HG02938 (cell line): ENCODE measurements around the gene MAPK11.

Source experiments
- ATAC-seq: cut with Tn5 transposase; IDR thresholded peaks from one replicate; pipeline ENCODE4 v1.9.1; 2021; ENCODE audit warnings: mild to moderate bottlenecking, moderate library complexity; ENCODE audit not compliant: unreplicated experiment

The MAPK11 gene

DNA sequence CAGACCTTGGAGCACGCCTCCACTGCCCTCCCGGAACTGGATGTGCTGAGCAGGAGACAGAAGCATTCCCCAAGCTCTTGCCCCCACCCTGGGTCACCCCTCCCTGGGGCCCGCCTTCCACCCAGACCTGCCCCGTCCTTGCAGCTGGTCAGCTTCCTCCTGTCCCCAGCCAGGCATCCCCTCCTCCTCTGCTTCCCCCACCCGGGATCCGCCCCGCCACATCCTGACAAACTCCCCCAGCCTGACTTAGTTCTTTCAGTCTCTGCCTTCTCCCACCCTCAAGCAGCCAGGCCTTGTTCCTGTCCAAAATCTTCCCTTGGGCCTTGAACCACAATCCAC, 38.4 kb upstream of the MAPK11 start:
- no peak for ATAC-seq

DNA sequence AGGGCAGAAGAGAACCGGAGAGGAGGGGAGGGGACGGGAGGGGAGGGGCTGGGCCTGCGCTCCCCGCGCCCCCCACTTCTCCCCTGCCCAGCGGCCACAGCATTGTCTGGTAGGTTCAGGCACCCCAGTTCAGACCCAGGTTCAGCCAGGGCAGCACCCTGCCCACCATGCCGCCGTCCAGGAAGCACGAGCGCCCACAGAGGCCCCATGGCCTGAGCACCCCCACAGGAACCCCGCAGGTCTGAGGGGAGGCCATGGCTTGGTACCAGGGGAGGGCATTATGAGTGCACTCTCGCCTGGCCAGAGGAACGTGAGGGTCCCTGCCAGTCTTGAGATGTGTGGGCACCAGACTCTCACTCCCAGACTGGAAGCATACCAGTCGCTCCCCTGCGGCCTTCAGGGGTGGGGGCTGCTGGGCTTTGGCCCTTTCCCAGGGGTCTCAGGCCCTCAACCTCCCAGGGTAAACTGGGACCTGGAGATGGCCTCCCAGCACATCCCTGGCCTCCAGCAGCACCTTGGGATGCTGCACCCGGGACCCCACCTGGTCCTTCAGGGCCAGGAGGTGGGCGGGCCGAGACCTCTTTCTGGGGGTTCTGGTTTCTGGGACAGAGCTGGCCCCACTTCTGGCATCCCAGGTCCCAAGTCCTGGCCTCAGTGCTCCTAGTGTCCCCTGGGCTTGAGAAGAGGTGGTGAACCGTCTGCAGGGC, 37.9 kb upstream of the MAPK11 start:
- ATAC-seq, result no peak

DNA sequence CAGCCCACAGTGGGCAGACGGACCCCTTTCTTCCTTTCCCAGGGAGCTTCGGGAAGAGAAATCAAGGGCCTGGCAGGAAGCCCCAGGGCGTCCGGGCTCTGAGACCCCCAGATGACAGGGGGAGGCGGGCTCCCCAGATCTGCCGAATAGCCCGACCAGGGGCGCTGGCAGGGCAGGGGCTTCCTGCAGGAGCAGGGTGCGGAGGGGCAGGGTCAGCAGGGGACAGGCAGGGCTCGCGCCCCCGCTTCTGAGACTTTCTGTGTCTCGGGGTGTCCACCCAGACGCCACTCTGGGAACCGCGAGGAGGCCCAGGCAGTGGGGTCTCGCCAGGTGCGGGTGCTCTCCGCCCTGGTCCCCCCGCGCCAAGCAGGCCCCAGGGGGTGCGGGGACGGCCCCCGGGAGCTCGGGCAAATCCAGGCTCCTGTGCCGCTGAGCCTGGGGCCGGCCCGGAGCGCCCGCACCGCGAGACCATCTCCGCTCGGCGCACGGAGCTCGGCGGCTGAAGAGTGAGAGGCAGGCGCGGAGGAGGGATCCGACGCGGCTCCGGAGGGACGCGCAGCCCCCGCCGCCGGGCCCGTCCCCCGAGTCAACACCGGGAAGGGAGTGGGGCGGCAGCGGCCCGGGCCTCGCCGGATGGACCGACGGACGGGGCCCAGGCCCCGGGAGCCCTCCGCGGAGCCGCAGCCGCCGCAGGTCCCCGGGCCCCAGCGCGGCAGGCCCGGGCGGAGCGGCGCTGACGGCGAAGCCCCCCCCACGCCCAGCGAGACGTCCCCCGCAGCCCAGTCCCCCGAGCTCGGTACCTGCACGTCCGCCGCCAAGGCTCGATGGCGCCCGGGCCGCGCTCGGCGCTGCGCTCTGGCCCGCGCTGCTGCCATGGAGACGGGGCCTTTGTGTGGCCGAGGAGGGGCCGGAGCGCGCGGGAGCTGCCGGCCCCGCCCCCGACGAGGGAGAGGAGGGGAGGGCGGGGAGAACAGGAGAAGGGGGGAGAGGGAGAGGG, 36.9 kb upstream of the MAPK11 start, which contains the start of gene PLXNB2:
PLXNB2 (minus strand) TSS at position 894 of the 997 bp plus-strand sequence. CDS start 17,062 bp downstream, outside the sequence.
- no peak for ATAC-seq

DNA sequence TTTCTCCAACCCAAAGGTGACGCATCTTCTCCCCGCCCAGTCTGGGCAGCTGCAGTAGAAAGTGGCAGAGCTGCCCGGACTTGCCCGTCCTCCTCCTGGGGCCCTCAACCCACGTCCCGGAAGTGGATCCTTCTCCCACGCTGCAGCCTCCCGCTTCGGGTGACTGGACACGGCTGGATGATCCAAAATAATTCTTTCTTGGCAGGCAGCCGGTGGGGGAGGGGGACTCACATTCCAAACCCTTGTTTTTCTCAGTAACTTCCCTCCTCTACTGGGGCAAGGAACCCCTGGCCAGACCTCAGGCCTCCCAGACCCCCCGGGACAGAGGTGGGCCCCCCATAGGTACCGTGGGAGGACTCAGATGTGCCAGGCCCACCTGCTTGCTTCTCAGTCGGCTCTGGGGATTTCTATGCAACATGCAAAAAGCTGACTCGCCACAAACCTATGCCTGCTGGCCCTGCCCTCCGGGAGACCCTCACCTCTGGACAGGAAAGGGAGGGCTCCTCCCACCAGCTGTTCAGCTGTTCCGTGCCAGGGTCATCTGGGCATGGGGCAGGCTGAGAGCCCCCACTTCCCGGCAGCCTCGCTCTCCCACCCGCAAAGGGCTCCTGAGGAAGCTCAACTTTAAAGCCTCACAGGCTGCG, 35.9 kb upstream of the MAPK11 start:
- no peak for ATAC-seq

DNA sequence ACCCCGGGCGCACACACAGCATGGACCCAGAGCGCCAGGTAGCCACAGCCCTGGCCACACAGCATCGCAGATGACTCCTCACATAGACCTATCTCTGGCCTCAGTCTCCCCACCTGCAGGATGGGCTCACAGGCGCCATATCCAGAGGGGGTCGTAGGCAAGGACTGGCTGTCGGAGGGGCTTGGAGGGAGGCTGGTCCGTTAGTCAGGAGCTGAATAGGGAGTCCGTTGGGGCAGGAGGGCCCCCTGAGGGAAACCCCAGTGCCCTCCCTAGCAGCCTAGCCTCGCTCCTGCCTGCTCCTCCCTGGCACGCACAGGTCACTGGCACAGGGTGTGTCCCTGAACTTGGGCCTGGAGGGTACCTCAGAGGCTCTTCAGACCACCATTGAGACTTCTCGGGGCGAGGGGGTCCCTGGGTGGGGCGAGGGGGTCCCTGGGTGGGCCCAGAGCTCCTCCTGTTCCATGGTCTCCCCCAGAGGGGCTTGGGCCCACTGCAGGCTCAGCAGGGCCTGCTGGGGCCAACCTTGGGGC, 35.3 kb upstream of the MAPK11 start:
- ATAC-seq, result no peak

DNA sequence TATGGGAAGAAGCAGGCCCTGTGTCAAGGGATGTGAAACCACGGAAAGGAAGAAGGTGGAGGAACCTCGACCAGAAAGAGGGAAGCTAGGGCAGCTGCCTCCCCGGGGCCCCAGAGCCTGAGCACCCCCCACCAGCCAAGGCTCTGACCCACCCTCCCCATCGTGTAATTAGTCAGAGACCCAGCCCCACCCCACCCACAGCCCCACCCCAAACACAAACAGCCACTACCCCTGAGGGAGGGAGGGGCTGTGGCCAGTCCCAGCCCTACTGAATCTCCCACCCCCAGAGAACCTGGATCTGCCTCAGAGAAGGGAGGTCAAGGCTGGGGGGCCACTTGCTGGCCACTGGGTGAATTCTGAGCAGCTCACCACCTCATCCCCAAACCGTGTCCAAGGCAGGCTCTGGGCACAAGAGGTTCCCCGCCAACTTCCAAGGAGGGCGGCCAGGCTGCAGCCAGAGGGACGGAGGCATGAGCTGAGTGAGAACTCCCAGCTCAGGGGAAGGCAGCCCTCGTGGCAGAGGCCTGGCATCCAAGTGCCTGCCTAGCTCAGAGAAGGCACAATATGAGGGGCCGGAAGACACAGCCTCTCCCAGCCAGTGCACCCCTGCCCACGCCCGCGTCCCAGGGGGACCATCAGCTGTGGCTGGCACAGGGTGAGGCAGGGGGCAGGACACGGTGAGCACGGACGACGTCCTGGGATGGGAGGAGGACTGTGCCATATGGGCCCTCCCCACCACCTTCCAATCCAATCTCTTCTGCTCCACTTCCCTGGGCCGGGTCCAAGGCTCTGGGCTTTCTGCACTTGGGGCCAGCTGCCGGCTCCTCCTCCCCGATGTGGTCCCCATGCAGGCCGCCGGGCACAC, 34.6 kb upstream of the MAPK11 start:
- no peak for ATAC-seq

DNA sequence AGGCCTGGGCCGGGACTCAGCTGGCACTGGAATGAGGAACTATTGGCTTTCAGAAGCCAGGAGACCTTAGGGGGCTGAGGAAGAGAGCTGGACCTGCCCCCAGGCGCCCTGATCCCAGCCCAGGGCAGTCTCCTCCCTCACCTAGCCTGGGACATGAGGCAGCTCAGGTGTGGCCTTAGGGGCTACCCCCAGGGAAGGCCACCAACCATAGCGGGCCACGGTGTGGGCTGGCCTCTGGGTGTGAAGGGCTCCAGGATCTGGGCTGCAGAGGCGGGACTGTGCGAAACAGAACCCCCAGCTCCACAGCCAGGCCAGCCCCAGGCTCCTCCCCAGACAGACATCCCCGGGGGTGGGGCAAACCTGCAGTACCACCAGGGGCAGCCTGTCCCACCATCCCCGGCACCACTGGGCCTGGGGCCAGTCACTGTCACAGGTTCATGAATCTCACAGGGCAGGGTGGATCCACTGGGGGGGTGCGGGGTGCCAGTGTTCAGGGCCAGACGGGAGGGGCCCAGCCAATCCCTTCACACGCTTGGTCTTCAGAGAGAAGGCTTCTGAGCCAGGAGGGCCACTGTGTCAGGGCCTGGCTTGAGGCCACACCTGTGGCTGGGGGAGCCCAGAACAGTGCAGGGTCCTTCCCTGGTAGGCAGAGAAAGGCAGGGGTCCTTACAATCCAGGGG, 33.8 kb upstream of the MAPK11 start:
- ATAC-seq, result no peak

DNA sequence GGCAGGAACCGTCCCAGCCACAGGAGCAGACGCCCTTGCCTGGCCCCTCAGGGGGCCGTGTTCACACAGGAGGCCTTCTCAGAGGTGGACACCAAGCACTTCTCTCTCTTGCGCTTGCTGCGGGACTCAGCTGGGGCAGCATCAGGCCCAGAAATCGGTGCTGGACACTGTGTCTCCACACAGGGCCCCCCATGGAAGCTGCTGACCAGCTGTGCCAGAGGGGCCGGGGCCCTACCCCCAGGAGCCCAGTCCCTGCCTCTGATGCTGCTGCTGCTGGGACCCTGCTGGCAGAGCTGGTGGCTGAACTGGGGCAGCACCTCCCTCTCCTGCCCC, 33.3 kb upstream of the MAPK11 start:
- no peak for ATAC-seq

DNA sequence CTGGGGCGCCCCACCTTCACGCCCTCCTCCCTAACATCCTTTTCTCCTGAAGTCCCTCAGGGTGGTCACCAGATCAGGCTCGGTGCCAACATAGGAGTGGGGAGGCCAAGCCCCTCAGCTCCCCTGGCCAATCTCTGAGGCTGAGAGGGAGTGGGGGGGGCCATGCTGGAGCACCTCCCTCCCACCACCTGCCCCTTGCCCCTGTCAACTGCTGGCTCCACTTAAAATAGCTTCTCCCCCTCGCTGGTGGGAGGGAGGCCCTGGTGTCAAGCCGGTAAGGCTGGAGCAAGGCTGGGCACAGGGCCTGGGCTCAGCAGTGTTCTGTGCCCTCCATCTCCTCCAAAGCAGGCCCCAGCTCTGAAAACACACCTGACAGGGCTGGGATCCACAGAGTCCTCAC, 32.4 kb upstream of the MAPK11 start:
- no peak for ATAC-seq

DNA sequence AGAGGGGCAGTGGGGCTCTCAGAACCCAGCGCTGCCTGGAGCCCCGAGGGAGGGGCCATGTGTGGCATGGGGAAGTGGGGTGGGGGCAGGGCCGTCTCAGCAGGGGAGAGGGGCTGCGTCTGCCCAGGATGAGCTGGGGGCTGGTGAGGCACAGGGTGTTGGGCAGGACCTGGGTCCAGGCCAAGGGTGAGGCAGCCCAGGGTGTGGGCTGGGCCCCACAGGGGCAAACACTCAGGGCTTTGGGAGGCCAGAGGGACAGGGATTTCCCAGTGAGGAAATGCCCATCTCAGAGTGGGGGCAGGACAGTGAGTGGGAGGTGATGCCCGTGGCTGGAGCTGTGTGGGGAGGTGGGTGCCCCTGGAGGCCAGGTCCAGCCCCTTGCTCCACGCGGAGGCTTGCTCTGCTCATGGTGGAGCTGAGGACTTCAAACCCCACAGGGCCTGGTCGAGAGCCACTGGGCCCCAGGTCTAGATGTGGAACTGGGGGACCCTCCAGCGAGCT, 31.9 kb upstream of the MAPK11 start:
- no peak for ATAC-seq

DNA sequence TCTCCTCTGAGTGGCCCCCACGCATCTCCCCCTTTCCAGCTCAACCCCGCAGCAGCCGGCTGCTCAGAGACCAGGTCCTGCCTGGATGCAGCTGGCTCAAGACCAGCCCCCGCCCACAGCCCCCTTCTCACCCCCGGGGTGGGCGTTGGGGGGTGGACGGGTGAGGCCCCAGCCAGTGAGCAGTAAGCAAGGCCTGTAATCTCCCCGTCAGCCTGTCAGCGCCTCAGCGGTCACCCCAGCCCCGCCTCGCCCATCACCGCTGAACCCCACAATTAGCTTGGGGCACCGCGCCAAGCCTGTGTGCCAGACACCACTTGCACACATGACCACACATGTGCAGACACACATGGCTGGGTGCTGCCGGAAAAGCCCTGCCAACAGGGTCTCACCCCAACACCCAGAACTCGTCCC, 31.4 kb upstream of the MAPK11 start:
- ATAC-seq, result no peak

DNA sequence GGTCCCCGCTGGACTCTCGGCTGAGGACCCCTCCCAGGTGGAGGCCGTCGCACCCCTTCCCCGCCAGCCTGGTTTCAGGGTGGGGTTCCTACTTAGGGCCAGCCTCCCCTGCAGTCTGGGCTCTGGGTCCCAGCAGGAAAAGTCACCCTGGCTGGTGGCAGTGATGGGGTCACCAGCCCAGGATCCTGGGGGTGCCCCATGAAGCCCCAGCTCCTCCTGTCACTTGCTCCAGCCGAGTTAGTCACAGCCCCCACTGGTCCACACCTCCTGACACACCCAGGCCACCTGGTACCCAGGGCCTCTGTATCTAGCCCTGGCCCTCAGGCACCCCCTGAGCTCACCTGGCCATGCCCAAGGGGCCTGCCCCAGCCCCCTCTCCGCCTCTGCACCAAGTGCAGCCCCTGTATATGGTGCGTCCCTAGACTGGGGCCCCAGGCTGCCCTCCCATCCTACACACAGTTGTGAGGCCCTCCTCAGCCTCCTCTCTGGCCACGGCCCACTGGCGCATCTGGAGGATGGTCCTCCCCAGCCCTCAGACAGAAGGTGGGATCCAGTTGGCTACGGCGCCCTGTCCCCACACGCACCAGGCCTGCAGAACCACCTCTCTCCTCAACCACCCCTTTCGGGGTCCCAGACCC, 30.6 kb upstream of the MAPK11 start:
- no peak for ATAC-seq

DNA sequence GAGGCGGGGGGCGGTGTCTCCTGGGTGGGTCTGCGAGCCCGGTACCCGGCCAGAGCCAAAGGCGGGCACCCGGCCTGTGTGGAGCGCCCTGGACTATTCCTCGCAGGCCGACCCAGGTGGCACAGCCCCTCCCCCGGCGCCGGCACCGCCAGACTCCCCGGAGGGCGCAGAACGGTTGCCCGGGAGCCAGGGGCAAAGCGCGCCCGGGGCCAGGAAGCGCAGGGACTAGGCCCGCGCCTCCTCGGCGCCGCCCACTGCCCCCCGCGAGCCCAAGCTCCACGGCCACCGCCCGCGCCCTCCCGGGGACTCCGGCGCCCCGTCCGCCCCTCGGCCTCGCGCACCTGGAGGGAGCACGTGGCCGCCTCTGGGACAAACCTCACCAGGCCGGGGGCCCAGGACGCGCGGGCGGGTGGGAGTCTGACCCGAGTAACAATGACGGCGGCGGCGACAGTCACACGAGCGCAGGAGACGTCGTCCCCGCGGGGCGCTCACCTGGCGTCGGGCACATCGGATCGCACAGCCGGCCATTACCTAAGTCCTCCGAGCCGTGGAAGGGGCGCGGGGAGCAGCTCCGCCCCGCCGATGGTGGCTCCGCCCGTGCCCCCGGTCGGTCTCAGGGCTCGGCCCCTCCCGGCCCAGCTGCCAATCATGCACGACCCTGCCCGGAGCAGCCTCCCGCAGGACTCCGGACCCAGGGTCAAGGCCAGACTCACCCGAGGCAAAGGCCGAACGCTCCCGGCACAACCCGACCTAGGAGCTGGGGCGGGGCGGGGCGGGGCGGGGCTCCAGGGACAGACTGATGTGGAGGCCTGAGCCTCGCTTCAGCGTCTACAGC, 29.8 kb upstream of the MAPK11 start:
- ATAC-seq, result no peak

DNA sequence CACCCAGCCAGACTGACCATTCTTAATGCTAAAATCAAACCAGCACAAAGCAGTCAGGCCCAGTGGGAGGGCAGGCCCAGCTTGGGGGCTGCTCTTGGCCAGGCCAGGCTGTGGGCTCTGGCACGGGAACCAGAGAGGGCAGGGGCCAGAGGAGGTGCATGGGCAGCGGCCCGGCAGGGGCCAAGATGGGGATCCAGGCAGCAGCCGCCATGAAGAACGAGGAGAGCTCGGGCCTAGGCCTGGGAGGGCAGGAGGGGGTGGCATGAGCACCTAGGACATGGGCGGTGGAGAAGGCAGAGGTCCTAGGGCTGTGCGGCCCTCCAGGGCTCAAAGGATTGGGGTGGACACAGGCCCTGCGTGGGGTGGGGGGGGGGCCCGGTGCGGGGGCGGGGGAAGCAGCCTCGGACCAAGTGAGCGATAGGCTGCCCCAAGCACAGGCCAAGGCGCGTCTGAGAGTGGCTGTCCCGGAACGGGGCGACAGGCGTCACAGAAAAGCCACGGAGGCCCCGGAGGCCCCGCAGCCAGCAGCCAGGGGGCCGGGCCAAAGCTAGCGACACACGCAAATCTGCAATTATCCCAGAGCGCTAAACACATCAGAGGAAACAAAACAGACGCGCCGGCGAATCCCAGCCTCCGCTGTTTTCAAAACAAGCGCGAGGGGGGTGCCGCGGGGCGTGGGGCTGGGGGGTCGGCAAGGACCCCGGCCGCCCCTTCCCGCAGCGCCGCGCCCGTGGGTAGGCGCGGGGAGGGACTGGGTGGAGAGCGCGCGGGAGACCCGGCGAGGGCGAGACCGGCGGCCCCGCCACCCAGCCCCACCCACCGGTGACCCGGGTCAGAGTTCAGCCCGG, 29.0 kb upstream of the MAPK11 start:
- no peak for ATAC-seq

DNA sequence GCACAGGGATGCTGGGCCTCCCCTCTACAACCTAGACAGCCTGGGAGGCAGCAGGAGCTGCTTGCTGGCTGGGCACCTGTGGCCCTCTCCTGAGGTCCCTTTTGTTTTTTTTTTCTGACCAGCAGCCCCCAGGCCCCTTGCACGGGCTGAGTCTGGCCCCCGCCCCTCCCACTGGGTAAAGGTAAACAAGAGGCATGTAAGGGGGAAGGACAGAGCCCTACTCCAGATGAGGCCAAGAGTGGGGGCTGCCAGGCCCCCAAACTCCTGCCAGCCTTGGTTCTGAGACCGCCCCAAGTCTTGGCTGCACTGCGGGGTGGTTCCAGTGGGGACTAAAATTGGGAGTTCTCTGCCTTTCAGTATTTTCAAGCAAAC, 28.1 kb upstream of the MAPK11 start:
- no peak for ATAC-seq

DNA sequence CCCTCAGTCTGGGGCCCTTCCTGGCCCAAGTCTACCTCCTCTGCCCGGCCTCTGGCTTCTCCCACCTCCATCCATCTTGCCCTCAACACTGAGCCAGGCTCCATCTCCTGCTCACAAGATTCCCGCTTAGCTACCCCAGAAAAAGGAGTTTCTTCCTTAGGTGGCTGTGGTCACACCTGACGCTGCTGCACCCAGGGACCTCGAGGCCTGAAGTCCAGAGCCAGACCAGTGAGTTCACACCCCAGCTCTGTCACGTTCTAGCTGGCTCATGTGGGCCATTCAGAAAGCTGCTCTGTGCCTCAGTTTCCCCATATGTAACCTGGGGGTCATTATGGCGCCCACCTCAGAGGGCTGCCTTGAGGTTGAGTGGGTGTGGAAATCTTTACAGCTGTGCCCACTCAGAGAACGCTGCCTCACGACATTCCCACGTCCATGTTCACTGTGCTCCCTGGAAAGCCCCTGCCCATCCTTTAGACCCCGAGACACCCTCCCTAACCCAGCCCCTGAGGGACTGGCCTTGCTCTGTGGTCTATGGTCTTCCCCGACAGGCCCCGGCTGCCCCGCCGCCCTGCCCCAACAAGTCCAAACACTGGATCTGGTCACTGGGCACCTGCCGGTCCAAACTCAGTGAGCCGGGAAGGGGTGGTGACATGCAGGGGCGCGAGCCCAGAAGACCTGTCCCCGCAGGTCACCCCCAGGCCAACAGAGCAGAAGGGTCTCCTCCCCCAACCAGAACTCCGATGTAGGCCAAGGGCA, 27.5 kb upstream of the MAPK11 start:
- ATAC-seq, result no peak
